GM12878 (cell line): Measurements from ENCODE around the gene ATP2A3.

Experiments used
- CTCF ChIP-seq, 3 experiments: IDR thresholded peaks in 2 of 3; conservative IDR thresholded peaks in 1 of 3; 2 replicates each; pipeline ENCODE4 v1.5.1; 2011; ENCODE audit warnings: low read depth in 3 of 3, low read length in 3 of 3, mild to moderate bottlenecking in 3 of 3, control low read depth in 2 of 3, moderate library complexity in 2 of 3, inconsistent platforms in 1 of 3, mixed read lengths in 1 of 3; ENCODE audit not compliant: control insufficient read depth in 2 of 3, insufficient read depth in 1 of 3; ENCODE audit errors: extremely low read depth in 1 of 3
- FOS ChIP-seq: IDR thresholded peaks from 3 replicates; pipeline ENCODE4 v1.6.1; 2011; ENCODE audit warnings: borderline replicate concordance; ENCODE audit not compliant: insufficient read length; ENCODE audit errors: extremely low read depth
- HSF1 ChIP-seq: fragments of 150-350 bp; IDR thresholded peaks from 2 replicates; pipeline ENCODE4 v1.6.1; 2014; ENCODE audit warnings: mild to moderate bottlenecking, low read depth, low read length
- KDM1A ChIP-seq: fragments of 200-600 bp; sonication (generic); IDR thresholded peaks from 2 replicates; pipeline ENCODE4 v1.6.1; 2016; ENCODE audit warnings: borderline replicate concordance
- NKRF ChIP-seq: fragments of 450-650 bp; conservative IDR thresholded peaks from 2 replicates; pipeline ENCODE4 v1.6.1; 2017; ENCODE audit warnings: mild to moderate bottlenecking, moderate library complexity
- POLR2A ChIP-seq: IDR thresholded peaks from 2 replicates; pipeline ENCODE4 v1.6.1; 2011; ENCODE audit warnings: low read depth, mild to moderate bottlenecking, low read length
- RAD21 ChIP-seq: IDR thresholded peaks from 2 replicates; pipeline ENCODE4 v1.6.1; 2011; ENCODE audit warnings: mild to moderate bottlenecking, low read depth, low read length, moderate library complexity; ENCODE audit not compliant: insufficient read depth
- TCF12 ChIP-seq: IDR thresholded peaks from 2 replicates; pipeline ENCODE4 v1.6.1; 2011; ENCODE audit warnings: low read depth, mild to moderate bottlenecking, low read length
- ZBTB33 ChIP-seq: fragments of 450-650 bp; IDR thresholded peaks from 2 replicates; pipeline ENCODE4 v1.6.1; 2017; ENCODE audit warnings: mild to moderate bottlenecking
- ZBTB40 ChIP-seq: fragments of 450-650 bp; IDR thresholded peaks from 2 replicates; pipeline ENCODE4 v1.6.1; 2016; ENCODE audit warnings: mild to moderate bottlenecking, moderate library complexity, borderline replicate concordance

- TF ChIP-seq POLR2A (no peak), TCF12 (no peak), ZBTB33 (no peak), CTCF (IDR thresholded peaks at IDR 0.05 in 2 of 3, conservative IDR thresholded peaks at IDR 0.05 in 1 of 3; ENCODE audit: control insufficient read depth in 2 of 3, extremely low read depth in 1 of 3, insufficient read depth in 1 of 3, low read depth in 3 of 3, low read length in 3 of 3) (no peak), ZBTB40 (no peak), KDM1A (no peak), RAD21 (no peak), FOS (no peak), HSF1 (no peak), NKRF (no peak)
These were observed 13.7 kb downstream of the ATP2A3 start for GRCh38 chr17:3950584-3950983.
